Activated CD8-positive, alpha-beta T cell treated with anti-CD3 and anti-CD28 coated beads for 36 hours (primary cell): ENCODE measurements around the gene ARHGAP26. TPM values are rescaled to one million over a fixed set of nuclear protein-coding genes. Genes with fewer than 3 reads are reported as not detected.

Experiments used
- ATAC-seq: fragments of 200-7000 bp; cut with Tn5 transposase; one replicate; pipeline ENCODE4 v1.10.0; 2021; ENCODE audit warnings: mild to moderate bottlenecking, moderate library complexity
- CTCF ChIA-PET: fragments of 350-600 bp; sonication (Branson Sonifier 250); formaldehyde crosslinking; loops from one replicate; lab custom pipeline; 2021; ENCODE audit warnings: antibody characterized with exemption; lab: Charles Lee
- POLR2A ChIA-PET: fragments of 350-600 bp; sonication (Branson Sonifier 250); formaldehyde crosslinking; loops from one replicate; lab custom pipeline; 2021; ENCODE audit warnings: antibody characterized with exemption; lab: Charles Lee
- DNase-seq: peaks from one replicate; pipeline ENCODE4 v3.0.0-alpha.2; 2020
- H3K27ac Mint-ChIP-seq: one replicate; pipeline ENCODE4 v1.8.0; 2021; ENCODE audit warnings: mild to moderate bottlenecking, mixed read lengths
- H3K27me3 Mint-ChIP-seq: one replicate; pipeline ENCODE4 v1.8.0; 2021; ENCODE audit warnings: mixed read lengths
- H3K36me3 Mint-ChIP-seq: one replicate; pipeline ENCODE4 v1.8.0; 2021; ENCODE audit warnings: low read depth, mixed read lengths
- H3K4me1 Mint-ChIP-seq: one replicate; pipeline ENCODE4 v1.8.0; 2021; ENCODE audit warnings: low read depth, mixed read lengths
- H3K4me3 Mint-ChIP-seq: one replicate; pipeline ENCODE4 v1.8.0; 2021; ENCODE audit warnings: mild to moderate bottlenecking, moderate library complexity, mixed read lengths
- H3K9me3 Mint-ChIP-seq: one replicate; pipeline ENCODE4 v1.8.0; 2021; ENCODE audit warnings: mixed read lengths
- intact Hi-C: fragments of 100-400 bp; cut with micrococcal nuclease; formaldehyde crosslinking; loops from one replicate; pipeline ENCODE4 v1.10.0; 2022
- total RNA-seq, 2 experiments: library from RNA; stranded (reverse); gene quantifications; one replicate each; pipeline ENCODE4 v1.2.3, GENCODE V29; 2021
- TF ChIP-seq, protein P1 (sequence below): fragments of 200-600 bp; IDR thresholded peaks from one replicate; pipeline ENCODE4 v1.8.0; 2022; ENCODE audit warnings: antibody characterized with exemption, mild to moderate bottlenecking

Gene ARHGAP26
- total RNA-seq, 2 experiments from 2014 or later: 12.7 to 18.0 TPM

DNA sequence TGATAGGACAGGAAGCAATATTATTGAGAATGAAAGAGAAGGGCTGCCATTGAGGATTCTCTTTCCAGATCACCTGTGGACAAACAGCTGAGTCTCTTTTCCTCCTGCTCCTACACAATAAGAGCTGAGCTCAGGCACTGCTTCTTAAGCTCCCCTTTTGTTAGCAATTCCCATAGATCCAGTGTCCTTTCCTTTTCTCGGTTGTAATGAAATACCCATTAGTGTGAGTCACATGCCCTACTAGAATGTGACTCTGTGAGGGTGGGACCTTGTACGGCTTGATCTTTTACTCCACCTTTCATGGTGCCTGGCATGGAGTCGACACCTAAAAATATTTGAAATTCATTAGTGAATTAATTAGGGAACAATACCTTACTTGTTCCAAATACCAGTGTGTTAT, 364.1 kb downstream of the ARHGAP26 start:
- TF ChIP-seq, protein P1, sequence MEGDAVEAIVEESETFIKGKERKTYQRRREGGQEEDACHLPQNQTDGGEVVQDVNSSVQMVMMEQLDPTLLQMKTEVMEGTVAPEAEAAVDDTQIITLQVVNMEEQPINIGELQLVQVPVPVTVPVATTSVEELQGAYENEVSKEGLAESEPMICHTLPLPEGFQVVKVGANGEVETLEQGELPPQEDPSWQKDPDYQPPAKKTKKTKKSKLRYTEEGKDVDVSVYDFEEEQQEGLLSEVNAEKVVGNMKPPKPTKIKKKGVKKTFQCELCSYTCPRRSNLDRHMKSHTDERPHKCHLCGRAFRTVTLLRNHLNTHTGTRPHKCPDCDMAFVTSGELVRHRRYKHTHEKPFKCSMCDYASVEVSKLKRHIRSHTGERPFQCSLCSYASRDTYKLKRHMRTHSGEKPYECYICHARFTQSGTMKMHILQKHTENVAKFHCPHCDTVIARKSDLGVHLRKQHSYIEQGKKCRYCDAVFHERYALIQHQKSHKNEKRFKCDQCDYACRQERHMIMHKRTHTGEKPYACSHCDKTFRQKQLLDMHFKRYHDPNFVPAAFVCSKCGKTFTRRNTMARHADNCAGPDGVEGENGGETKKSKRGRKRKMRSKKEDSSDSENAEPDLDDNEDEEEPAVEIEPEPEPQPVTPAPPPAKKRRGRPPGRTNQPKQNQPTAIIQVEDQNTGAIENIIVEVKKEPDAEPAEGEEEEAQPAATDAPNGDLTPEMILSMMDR: no peak
- no peak overlapping the region for H3K4me3 Mint-ChIP-seq
- intact Hi-C loops: no loop called here
- peaks cover 2% of the 10 kb centered on the region for H3K4me1 Mint-ChIP-seq
- no peak overlapping the region for H3K27ac Mint-ChIP-seq
- DNase-seq: no peak
- ChIA-PET CTCF (no interaction called here), POLR2A (no interaction called here)
- H3K36me3 Mint-ChIP-seq: peaks cover 3% of the 10 kb centered on the region
- H3K27me3 Mint-ChIP-seq: no peaks in the 10 kb centered on the region
- H3K9me3 Mint-ChIP-seq: no peaks in the 10 kb centered on the region
- no peak for ATAC-seq

- H3K4me1 Mint-ChIP-seq: no peaks in the 10 kb centered on the region
- intact Hi-C loops: no loop called here
- TF ChIP-seq, protein P1: no peak
- H3K36me3 Mint-ChIP-seq: peaks cover 3% of the 10 kb centered on the region
- peak; percentile 16 for DNase-seq
- ChIA-PET CTCF (no interaction called here), POLR2A (interaction anchor here (0.9 kb wide), 1 partner anchor 87 kb away, joined by 3 read pairs; no protein-coding TSS in a partner anchor)
- no peak overlapping the region for H3K4me3 Mint-ChIP-seq
- no peaks in the 10 kb centered on the region for H3K27me3 Mint-ChIP-seq
- no peak overlapping the region for H3K27ac Mint-ChIP-seq
- no peak for ATAC-seq
- no peaks in the 10 kb centered on the region for H3K9me3 Mint-ChIP-seq
Observed at GRCh38 chr5:143134900-143135299, 364.7 kb downstream of the ARHGAP26 start.

- TF ChIP-seq, protein P1: no peak
- intact Hi-C loops: no loop called here
- ATAC-seq: no peak
- H3K27me3 Mint-ChIP-seq: no peaks in the 10 kb centered on the region
- no peaks in the 10 kb centered on the region for H3K4me1 Mint-ChIP-seq
- H3K9me3 Mint-ChIP-seq: no peaks in the 10 kb centered on the region
- POLR2A ChIA-PET: no interaction called here
- CTCF ChIA-PET: interaction anchor here (1.0 kb wide), 1 partner anchor 8 kb away, joined by 3 read pairs; no protein-coding TSS in a partner anchor
- no peak overlapping the region for H3K4me3 Mint-ChIP-seq
- no peak for DNase-seq
- H3K36me3 Mint-ChIP-seq: peaks cover 3% of the 10 kb centered on the region
- H3K27ac Mint-ChIP-seq: no peak overlapping the region
Observed at GRCh38 chr5:143135832-143136551, 365.8 kb downstream of the ARHGAP26 start.

GRCh38 chr5:143138839-143139238, 368.7 kb downstream of the ARHGAP26 start:
- peaks cover 2% of the 10 kb centered on the region for H3K4me1 Mint-ChIP-seq
- CTCF ChIA-PET: interaction anchor here (1.1 kb wide), 1 partner anchor 10 kb away, joined by 3 read pairs; no protein-coding TSS in a partner anchor
- POLR2A ChIA-PET: interaction anchor here (0.7 kb wide), 1 partner anchor 56 kb away, joined by 3 read pairs; no protein-coding TSS in a partner anchor
- no peak overlapping the region for H3K4me3 Mint-ChIP-seq
- H3K27ac Mint-ChIP-seq: no peak overlapping the region
- ATAC-seq: no peak
- TF ChIP-seq, protein P1: no peak
- H3K9me3 Mint-ChIP-seq: no peaks in the 10 kb centered on the region
- DNase-seq: no peak
- intact Hi-C loops: no loop called here
- peaks cover 3% of the 10 kb centered on the region for H3K36me3 Mint-ChIP-seq
- H3K27me3 Mint-ChIP-seq: no peaks in the 10 kb centered on the region

GRCh38 chr5:143139585-143139984, 369.4 kb downstream of the ARHGAP26 start:
- Mint-ChIP-seq H3K27ac (no peak overlapping the region), H3K4me3 (no peak overlapping the region), H3K36me3 (peaks cover 3% of the 10 kb centered on the region), H3K27me3 (no peaks in the 10 kb centered on the region), H3K9me3 (no peaks in the 10 kb centered on the region), H3K4me1 (peaks cover 2% of the 10 kb centered on the region)
- DNase-seq: no peak
- TF ChIP-seq, protein P1: no peak
- no peak for ATAC-seq
- ChIA-PET POLR2A (interaction anchor here (0.5 to 0.7 kb wide), 2 partner anchors 55 to 114 kb away, joined by 3 read pairs; no protein-coding TSS in a partner anchor), CTCF (interaction anchor here (1.1 kb wide), 1 partner anchor 11 kb away, joined by 3 read pairs; no protein-coding TSS in a partner anchor)
- intact Hi-C loops: no loop called here
